Measurements from ENCODE around the gene CADM2.
"Not testable (repeated sequence)": the region's sequence is repeated elsewhere in the genome, so short reads cannot be mapped to it uniquely, and the experiment has no call there.

CADM2 gene

DNA sequence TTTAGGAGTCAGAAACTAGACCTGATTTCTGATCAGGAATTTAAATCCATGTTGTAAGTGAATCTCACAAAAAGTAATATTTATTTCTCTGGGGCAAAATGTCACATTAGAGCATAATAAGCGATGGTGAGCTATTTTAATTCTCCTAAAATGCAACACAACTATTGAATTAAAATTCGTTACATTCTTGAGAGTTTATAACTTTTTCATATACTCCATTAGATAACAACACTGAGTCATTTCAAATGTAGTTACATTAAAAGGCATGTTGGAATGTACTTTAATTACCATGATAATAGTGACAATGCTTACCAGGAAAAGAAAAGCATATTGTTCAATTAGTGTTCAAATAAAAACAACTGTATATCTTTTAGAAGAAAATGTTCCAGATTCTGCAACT, 116.9 kb downstream of the CADM2 start:
- FAIRE-seq = no peak

DNA sequence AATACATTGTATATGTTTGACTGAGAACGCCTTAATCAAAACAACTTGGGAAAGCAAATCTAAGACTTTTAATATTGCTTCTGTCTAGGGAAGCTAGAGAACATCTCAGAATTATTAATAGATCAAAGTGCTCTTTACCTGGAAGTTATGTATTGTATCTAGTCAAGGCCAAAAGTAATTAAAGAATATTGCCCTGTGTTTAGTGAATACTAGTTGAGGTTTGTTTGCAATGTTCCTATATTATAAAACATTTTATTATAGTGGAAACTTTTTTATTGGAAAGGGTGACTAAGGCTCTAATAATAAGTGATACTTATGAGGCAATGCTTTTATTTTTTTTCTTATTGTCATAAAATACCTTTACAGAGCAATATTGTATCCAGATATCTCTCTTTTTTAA, 118.2 kb downstream of the CADM2 start:
- DNase-seq (ENCODE audit: low spot score) = no peak
- FAIRE-seq = no peak

More for the DNA sequence above, 116.9 kb downstream of the CADM2 start:
- no peak for DNase-seq (ENCODE audit: low spot score)

DNA sequence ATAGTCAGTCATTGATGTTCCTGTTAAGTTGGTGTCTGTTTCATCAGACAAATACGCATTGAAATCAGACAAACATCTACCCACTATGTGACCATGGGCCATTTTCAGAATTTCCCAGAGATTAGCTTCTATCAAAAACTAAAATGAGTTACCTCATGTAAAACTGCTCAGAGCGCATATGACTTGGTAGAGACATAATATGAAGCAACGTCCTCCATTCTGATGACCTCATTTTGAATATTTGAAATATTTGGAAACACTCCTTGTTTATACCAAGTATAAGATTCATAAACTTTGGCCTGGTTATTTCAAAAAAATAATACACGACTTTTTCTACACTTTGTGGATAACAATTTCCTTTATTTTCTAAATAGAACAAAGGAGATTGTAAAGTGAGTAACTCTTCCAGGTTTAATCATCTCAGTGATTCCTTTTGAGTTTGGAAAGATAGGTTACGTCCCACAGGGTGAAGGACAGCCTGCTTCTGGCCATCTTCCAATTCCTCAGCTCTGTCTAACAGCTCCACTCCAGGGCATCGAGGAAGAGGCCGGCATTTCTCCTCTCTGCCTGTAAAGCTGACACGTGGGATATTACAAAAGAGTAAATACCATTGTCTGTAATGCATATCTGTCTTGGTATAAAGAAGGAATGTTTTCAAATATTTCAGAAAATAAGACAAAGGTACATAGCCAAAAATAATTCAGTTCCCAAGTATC, 122.6 kb downstream of the CADM2 start:
- no peak for FAIRE-seq
- DNase-seq (ENCODE audit: low spot score) = peak; percentile 57

- no peak for FAIRE-seq
Measured at GRCh38 chr3:85090495-85090894, 131.7 kb downstream of the CADM2 start.

GRCh38 chr3:85100316-85100715, 141.5 kb downstream of the CADM2 start:
- no peak for DNase-seq (ENCODE audit: low spot score)
- no peak for FAIRE-seq

More at GRCh38 chr3:85090495-85090894, 131.7 kb downstream of the CADM2 start:
- no peak for DNase-seq (ENCODE audit: low spot score)

GRCh38 chr3:85102781-85103180, 144.0 kb downstream of the CADM2 start:
- FAIRE-seq (no peak), DNase-seq (ENCODE audit: low spot score) (no peak)

DNA sequence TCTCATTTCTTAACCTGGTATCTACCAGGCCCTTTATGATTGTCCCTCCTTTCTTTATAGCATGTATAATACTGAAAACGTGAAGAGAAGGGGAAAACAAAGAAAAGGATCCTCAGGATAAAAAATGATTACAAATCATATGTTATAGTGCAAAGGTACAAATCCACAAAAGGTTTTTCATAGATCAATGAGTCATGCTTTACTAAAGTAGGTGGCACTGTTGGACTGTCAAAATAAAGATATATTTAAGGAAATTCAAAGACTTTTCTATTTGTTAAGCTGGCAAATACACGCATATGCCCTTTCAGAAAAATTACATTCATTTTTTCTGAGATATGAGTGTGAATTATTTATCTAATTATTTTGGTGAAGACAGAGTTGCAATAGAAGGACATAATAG, 151.6 kb downstream of the CADM2 start:
- DNase-seq (ENCODE audit: low spot score) (no peak), FAIRE-seq (no peak)

GRCh38 chr3:85120879-85121278, 162.1 kb downstream of the CADM2 start:
- FAIRE-seq = no peak
- no peak for DNase-seq (ENCODE audit: low spot score)

DNA sequence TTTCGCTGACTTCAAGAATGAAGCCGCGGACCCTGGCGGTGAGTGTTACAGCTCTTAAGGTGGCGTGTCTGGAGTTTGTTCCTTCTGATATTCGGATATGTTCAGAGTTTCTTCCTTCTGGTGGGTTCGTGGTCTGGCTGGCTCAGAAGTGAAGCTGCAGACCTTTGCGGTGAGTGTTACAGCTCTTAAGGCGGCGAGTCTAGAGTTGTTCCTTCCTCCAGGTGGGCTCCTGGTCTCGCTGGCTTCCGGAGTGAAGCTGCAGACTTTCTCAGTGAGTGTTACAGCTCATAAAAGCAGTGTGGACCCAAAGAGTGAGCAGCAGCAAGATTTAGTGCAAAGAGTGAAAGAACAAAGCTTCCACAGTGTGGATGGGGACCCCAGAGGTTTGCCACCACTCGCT, 174.1 kb downstream of the CADM2 start:
- not testable (repeated sequence) for FAIRE-seq; DNase-seq (ENCODE audit: low spot score)

DNA sequence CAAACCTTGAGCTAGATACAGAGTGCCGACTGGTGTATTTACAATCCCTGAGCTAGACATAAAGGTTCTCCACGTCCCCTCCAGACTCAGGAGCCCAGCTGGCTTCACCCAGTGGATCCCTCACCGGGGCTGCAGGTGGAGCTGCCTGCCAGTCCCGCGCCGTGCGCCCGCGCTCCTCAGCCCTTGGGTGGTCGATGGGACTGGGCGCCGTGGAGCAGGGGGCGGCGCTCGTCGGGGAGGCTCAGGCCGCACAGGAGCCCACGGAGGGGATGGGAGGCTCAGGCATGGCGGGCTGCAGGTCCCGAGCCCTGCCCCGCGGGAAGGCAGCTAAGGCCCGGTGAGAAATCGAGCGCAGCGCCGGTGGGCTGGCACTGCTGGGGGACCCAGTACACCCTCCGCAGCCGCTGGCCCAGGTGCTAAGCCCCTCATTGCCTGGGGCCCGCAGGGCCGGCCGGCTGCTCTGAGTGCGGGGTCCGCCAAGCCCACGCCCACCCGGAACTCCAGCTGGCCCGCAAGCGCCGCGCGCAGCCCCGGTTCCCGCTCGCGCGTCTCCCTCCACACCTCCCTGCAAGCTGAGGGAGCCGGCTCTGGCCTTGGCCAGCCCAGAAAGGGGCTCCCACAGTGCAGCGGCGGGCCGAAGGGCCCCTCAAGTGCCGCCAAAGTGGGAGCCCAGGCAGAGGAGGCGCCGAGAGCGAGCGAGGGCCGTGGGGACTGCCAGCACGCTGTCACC, 175.1 kb downstream of the CADM2 start:
- FAIRE-seq; DNase-seq (ENCODE audit: low spot score): not testable (repeated sequence)

- FAIRE-seq = no peak
- DNase-seq (ENCODE audit: low spot score) = no peak
Measured at GRCh38 chr3:85142626-85143025, 183.8 kb downstream of the CADM2 start.

GRCh38 chr3:85148036-85148435, 189.2 kb downstream of the CADM2 start:
- no peak for FAIRE-seq
- no peak for DNase-seq (ENCODE audit: low spot score)

GRCh38 chr3:85151555-85151954, 192.8 kb downstream of the CADM2 start:
- DNase-seq (ENCODE audit: low spot score) (no peak), FAIRE-seq (no peak)

DNA sequence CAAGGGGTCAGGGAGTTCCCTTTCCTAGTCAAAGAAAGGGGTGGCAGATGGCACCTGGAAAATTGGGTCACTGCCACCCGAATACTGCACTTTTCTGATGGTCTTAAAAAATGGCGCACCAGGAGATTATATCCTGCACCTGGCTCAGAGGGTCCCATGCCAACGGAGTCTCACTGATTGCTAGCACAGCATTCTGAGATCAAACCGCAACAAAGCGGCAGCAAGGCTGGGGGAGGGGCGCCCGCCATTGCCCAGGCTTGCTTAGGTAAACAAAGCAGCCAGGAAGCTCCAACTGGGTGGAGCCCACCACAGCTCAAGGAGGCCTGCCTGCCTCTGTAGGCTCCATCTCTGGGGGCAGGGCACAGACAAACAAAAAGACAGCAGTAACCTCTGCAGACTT, 194.5 kb downstream of the CADM2 start:
- not testable (repeated sequence) for FAIRE-seq; DNase-seq (ENCODE audit: low spot score)

GRCh38 chr3:85159376-85159775, 200.6 kb downstream of the CADM2 start:
- no peak for DNase-seq (ENCODE audit: low spot score)
- no peak for FAIRE-seq

DNA sequence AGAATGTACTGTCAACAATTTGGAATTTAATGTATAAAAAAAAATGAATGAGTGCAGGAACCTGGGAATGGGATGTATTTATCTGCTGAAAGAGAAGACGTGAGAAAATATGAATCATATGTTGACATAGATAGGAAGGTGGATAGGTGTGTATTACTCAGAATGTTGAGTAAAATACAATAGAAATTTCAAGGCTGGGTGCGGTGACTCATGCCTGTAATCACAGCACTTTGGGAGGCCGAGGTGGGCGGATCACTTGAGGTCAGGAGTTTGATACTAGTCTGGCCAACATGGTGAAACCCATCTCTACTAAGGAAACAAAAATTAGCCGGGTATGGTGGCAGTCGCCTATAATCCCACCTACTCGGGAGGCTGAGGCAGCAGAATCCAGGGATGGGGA, 202.8 kb downstream of the CADM2 start:
- DNase-seq (ENCODE audit: low spot score) (peak; percentile 26), FAIRE-seq (no peak)

GRCh38 chr3:85162905-85163304, 204.1 kb downstream of the CADM2 start:
- DNase-seq (ENCODE audit: low spot score) (no peak), FAIRE-seq (no peak)

DNA sequence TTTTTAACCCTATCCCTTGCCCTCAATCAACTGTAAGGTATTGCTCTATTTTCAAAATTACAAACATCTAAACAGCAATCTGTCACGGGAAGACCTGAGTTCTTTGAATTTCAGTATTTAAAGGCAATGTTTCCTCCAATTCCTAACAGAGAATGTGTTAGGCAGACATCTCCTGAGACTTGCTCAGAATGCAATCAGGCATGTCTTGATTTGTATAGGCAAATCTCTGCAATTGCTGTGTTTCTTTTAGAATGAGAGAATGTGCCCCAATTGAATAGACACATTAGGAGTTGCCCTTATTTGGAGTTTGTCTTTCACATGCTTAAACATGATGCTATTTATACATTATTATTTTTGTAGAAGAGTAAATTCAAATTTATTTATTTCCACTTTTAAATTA, 205.6 kb downstream of the CADM2 start:
- FAIRE-seq = no peak
- DNase-seq (ENCODE audit: low spot score) = no peak

DNA sequence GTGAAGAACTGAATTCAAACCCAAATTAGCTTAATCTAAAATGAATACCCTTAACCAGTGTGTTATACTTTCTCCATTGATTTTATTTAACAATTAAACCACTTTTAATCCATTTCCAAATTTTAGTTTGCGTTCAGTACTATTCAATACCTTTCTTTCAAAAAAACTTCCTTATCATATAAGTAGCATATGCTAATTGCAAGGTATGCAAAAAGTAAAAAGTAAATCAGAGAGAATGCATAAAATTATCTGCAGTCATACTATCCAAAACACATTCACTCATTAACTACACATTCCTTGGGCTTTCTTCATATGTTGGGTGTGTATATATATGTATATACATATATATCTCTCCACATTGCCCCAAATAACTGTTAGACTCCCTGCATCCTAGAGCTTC, 208.8 kb downstream of the CADM2 start:
- DNase-seq (ENCODE audit: low spot score) (no peak), FAIRE-seq (no peak)

DNA sequence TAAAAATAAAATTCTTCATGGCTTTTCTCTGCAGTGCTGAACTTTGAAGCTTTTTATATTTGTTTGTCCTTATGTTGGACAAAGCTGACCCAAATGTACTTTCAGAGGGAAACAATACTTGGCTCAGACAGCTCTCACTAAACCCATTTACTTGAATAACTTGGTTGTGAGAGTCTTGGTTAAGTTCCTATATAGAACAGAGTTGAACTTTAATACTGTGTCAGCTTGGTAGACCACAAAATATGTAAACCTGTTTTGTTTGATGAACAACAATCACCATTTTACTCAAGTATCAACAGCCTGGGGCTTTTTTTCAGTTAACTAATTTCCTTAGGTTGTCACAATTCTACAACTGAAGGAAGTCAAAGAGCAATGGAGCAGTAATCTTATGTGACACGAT, 211.9 kb downstream of the CADM2 start:
- DNase-seq (ENCODE audit: low spot score) (no peak), FAIRE-seq (no peak)

- no peak for DNase-seq (ENCODE audit: low spot score)
Measured at GRCh38 chr3:85171976-85172375, 213.2 kb downstream of the CADM2 start.

GRCh38 chr3:85176799-85177198, 218.0 kb downstream of the CADM2 start:
- FAIRE-seq (no peak), DNase-seq (ENCODE audit: low spot score) (no peak)

More at GRCh38 chr3:85171976-85172375, 213.2 kb downstream of the CADM2 start:
- FAIRE-seq = no peak
